ENCODE results near the gene GNAS.

GNAS gene

DNA sequence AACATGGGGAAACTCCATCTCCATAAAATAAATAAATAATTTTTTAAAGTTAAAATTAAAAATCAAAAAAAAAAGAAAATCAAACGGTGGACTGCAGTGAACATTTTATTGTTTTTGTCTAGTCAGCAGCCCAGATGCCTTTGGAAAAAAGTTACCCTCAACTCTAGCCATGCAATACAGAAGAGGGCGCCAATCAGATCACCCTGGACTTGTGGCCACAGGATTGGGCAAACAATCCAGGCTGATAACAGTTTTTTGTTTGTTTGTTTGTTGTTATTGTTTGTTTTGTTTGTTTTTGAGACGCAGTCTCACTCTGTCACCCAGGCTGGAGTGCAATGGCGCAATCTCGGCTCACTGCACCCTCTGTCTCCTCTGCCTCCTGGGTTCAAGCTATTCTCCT, 98.1 kb downstream of the GNAS start:
- no peak for DNase-seq
- intact Hi-C loops (cut with DNase I): no loop called here

DNA sequence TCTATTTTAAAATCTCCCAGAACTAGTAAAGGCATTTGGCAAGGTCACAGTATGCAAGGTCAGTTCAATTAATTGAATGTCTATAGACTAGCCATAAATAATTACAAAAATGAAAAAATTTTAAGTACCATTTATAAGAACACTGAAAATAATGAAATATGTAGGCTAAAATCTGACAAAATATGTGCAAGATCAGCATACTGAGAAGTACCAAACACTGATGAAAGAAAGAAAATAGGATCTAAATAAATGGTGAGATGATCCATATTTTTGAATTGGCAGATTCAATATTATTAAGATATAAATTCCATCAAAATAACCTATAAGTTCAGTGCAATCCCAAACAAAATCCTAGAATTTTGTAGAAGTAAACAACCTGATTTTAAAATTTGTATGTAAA, 100.5 kb downstream of the GNAS start:
- intact Hi-C loops (cut with DNase I): no loop called here
- DNase-seq: no peak

DNA sequence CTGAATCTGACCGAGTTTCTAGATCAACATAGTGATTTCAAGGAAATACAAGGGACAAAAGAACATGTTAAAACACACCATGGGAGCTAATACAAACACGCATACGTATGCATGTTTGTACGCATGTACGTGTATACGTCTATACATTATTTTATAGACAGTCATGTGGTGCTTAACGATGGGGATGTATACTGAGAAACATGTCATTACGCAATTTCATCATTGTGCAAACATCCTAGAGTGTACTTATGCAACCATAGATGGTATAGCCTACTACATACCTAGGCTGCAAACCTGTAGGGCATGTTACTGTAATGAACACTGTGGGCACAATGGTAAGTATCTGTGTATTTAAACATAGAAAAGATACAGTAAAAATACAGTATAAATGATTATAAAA, 103.6 kb downstream of the GNAS start:
- intact Hi-C loops (cut with DNase I): no loop called here
- DNase-seq: no peak

DNA sequence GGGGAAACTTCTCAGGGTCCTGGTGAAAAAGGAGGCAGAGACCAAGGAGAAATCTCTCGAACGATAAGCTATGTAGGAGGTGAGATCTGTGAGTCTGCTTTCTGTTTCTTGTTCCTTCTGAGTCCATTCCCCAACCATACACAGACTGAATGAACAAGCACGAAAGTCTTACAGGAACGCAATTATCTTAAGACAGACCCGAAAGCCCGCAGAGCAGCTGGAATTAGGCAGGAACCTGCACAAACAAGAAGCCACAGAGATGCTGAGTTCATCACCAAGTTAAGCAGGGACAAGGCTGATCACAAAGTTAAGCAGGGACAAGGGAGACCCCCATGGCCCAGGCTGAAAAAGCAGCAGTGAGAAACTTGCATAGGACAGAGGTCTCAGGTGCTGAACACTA, 107.1 kb downstream of the GNAS start:
- intact Hi-C loops (cut with DNase I): no loop called here
- no peak for DNase-seq
